ENCODE data around the gene DNAH1.
A peak's percentile ranks its signal among the peaks of the same experiment; 100 is the strongest.

Gene DNAH1

GRCh38 chr3:52291508-52292181, 24.5 kb upstream of the DNAH1 start:
- peak; percentile 50 for DNase-seq

DNA sequence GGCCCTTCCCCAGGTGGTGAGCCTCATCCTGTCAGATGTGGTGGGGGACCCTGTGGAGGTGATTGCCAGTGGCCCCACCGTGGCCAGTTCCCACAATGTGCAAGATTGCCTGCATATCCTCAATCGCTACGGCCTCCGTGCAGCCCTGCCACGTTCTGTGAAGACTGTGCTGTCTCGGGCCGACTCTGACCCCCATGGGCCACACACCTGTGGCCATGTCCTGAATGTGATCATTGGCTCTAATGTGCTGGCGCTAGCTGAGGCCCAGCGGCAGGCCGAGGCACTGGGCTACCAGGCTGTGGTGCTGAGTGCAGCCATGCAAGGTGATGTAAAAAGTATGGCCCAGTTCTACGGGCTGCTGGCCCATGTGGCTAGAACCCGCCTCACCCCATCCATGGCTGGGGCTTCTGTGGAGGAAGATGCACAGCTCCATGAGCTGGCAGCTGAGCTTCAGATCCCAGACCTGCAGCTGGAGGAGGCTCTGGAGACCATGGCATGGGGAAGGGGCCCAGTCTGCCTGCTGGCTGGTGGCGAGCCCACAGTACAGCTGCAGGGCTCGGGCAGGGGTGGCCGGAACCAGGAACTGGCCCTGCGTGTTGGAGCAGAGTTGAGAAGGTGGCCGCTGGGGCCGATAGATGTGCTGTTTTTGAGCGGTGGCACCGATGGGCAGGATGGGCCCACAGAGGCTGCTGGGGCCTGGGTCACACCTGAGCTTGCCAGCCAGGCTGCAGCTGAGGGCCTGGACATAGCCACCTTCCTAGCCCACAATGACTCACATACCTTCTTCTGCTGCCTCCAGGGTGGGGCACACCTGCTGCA, 23.7 kb upstream of the DNAH1 start:
- no peak for DNase-seq

GRCh38 chr3:52293491-52294319, 22.4 kb upstream of the DNAH1 start:
- no peak for DNase-seq

DNA sequence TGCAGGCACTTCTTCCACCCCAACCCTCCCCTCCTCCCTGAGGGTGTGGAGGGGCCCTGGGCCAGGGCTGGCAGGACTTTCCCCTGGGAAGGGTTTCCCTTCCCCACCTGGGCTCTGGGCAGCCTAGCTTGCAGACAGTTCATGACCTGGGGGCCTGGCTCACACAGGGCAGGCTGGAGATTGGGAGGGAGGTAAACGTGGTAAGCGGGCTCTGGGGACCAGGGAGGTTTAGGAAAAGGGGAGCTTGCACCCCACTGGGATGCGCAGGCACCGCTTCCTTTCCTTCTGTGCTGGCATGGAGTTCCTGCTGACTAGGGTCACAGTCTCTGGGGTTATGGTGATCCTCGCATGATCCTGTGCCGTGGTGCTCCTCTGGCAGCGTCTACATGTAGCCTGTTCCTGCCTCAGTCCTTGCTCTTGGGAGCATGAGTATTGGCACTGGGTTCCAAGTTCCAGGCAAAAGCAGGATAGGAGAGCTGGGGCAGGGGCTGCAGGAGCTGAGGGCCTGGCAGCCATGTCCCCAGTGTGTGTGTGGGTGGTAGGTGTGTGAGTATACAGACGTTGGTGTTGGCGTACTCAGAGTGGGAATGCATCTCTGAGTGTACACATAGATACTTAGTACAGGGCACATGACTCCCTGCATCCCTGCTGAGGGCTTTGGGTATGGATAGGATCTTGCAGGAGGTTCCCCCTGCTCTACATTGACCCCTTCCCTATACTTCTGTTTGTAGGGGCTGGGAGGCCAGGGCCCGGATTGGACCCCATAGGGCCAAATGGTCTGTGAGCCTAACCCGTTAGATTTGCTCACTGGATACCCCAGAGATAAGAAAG, 21.6 kb upstream of the DNAH1 start:
- no peak for DNase-seq

- no peak for DNase-seq
Observed at GRCh38 chr3:52295671-52296208, 20.4 kb upstream of the DNAH1 start.

GRCh38 chr3:52297242-52298148, 18.6 kb upstream of the DNAH1 start:
- DNase-seq, result no peak

- no peak for DNase-seq
Observed at GRCh38 chr3:52298149-52299098, 17.7 kb upstream of the DNAH1 start.

- no peak for DNase-seq
Observed at GRCh38 chr3:52299247-52299878, 16.8 kb upstream of the DNAH1 start.

- DNase-seq, result no peak
Observed at GRCh38 chr3:52299879-52300611, 16.1 kb upstream of the DNAH1 start.

DNA sequence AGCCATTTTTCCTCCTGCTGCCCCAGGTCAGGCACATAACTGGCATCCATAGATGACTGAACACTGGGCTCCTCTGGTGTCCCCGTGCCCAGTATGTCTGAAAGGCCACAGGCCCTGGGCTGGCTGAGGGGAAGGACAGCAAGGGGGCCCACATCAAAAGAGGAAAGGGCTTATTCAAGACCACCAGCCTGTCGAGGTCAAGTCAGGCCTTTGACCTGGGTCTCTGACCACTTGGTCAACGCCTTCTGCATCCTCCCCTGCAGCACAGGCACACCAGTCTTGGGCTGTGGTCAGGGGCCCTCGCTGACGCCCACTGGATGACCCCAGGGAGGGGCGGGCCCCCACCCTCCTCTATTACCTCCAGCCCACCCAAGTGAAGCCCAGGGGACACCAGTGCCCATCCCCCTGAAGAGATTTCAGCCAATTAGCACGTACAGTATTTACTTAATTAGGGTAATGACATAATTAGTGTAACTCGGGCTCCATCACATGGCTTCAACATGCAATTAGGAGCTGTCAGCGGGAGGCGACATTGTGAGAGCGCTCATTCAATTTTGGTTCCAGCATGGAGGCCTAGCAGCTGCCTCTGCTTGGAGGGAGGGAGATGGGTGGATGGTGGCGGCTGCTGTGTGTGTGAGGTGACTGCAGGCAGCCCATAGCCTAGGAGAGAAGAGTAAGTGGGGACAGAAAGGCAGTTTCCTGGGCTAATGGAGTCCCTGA, 13.5 kb upstream of the DNAH1 start:
- DNase-seq, result no peak

DNA sequence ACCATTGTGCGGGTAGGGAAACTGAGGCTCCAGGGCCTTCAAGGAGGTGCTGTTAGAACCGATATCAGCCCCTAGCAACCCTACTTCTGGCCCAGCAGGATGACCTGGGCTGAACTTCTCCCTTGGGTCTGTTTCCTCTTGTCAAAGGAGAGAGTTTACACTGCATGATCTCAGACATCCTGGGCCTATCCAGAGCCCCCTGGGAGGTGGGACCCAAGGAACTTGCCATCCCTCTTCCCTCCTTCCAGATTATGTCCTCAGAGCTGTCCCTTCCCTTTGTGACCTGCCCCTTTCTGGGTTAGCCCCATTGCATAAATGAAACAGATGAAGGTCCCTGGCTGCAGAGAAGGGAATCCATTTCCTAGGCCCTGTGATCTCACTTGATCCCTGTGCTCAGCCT, 12.3 kb upstream of the DNAH1 start:
- DNase-seq, result no peak

DNA sequence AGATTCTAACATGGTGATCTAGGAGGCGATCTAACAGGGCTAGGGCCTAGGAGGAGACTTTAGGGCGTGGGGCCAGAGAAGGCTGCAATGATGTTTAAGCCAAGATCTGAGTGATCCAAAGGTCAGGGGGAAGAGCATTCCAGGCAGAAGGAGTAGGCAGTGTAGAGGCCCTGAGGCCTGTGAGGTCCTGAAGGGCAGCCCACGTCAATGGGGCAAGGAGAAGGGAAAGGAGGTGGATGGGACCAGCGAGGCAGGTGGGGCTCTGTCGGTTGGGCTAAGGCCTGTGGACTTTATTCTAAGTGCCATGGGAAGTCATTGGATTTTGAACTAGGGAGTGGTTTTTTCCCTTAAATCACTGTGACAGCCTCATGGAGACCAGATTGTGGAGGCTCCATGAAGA, 10.2 kb upstream of the DNAH1 start:
- DNase-seq, result no peak

GRCh38 chr3:52306978-52307377, 9.1 kb upstream of the DNAH1 start:
- DNase-seq, result no peak

DNA sequence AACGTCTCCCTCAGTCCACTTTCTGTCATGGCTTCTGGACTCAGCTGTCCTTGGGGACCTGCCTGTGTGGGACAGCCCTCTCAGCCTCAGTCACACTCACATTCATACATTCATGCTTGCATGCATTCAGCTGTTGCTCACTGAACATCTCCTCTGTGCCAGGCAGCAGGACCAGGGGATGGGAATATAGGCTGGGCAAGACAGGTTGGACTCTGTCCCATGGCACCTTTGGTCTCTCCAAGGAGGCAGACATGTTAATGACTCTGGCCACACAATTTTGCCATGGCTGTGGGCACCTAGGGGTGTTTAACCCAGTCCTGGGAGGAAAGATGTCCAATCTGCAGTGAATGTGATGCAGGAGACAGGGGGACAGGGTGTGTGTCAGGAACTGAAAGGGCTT, 7.8 kb upstream of the DNAH1 start:
- DNase-seq, result no peak

- DNase-seq, result peak; percentile 49
Observed at GRCh38 chr3:52310861-52311575, 5.1 kb upstream of the DNAH1 start.

DNA sequence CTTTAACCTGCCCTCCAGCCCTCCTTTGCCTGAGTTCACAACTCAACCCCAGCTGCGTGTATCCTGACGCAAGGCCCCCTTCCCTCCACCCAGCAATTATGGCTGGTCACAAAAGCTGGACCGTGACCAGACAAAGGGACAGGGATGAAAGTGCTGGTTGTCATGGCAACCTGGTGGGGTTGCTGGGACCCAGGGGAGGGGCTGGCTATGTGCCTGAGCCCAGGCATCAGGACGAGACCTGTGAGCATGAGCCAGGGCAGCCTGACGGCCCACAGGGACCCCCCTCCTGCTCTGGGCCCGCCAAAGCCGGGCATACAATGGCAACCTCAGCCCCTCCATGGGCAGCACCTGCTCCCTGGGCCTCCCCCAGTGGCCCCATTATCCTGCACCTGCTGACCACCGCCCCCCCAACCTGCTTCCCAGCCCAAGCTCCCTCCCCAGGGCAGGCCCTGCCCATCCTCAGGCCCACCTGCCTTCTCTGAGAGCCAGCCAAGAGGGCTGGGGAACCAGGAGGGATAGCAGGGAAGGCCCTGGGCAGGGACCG, 4.5 kb upstream of the DNAH1 start:
- DNase-seq, result no peak

GRCh38 chr3:52313188-52313773, 2.8 kb upstream of the DNAH1 start:
- no peak for DNase-seq
